Activated T-helper 1 cell treated with Interleukin-2 at 50 U/mL for 16 hours (primary cell): ENCODE measurements around the gene STOML1.
A peak's percentile ranks its signal among the peaks of the same experiment; 100 is the strongest.

ENCODE experiments used
- DNase-seq: peaks from one replicate; pipeline ENCODE4 v3.0.0-alpha.2; 2020; ENCODE audit warnings: low read depth

STOML1 gene

DNA sequence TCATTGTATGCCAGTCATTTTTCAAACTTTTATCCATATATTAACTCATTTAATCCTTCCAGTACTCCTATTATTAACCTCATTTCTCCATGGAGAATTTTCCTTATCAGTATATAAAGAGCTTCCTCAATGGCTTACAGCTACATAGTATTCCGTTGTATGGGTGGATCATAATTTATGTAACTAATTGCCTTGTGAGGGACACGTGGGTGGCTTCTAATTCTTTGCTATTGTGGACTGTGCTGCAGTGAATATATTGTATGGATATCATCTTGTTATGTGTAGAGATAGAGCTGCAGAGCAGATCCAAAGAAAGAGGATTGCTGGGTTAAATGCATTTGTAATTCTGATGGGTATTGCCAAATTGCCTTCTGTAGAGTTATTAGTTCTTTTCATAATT lies 27.6 kb upstream of the STOML1 start:
- DNase-seq, result no peak

- no peak for DNase-seq
Measured at GRCh38 chr15:74013374-74013894, 21.3 kb upstream of the STOML1 start.

GRCh38 chr15:74011610-74012009 lies 19.5 kb upstream of the STOML1 start:
- no peak for DNase-seq

- DNase-seq, result no peak
Measured at GRCh38 chr15:74010929-74011540, 18.9 kb upstream of the STOML1 start.

- DNase-seq, result no peak
Measured at GRCh38 chr15:74008901-74009300, 16.8 kb upstream of the STOML1 start.

DNA sequence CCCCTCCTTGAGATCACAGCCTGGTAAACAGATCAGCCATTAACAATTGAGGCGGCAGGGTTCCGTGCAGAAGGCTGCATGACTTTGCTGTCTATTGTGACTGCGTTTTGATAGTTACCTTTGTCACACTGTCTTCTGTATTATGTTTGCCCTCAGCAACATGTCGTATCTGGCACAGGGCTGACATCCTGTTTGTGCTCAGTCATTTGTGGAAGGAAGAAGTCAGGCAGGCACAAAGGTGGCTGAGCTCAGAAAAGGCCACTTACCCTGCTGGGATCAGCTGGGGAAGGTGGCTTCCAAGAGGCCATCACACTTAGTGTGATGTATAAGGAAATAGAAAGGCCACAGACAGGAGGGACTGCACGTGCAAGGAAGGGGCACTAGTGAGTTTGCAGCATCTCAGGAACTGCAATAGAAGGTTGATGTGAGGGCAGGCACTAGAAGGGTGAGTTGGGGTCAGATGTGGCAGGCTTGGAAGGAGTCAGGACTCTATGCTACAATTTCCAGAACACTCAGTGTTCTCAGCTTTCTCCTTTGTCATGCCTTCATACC lies 15.8 kb upstream of the STOML1 start:
- no peak for DNase-seq

DNA sequence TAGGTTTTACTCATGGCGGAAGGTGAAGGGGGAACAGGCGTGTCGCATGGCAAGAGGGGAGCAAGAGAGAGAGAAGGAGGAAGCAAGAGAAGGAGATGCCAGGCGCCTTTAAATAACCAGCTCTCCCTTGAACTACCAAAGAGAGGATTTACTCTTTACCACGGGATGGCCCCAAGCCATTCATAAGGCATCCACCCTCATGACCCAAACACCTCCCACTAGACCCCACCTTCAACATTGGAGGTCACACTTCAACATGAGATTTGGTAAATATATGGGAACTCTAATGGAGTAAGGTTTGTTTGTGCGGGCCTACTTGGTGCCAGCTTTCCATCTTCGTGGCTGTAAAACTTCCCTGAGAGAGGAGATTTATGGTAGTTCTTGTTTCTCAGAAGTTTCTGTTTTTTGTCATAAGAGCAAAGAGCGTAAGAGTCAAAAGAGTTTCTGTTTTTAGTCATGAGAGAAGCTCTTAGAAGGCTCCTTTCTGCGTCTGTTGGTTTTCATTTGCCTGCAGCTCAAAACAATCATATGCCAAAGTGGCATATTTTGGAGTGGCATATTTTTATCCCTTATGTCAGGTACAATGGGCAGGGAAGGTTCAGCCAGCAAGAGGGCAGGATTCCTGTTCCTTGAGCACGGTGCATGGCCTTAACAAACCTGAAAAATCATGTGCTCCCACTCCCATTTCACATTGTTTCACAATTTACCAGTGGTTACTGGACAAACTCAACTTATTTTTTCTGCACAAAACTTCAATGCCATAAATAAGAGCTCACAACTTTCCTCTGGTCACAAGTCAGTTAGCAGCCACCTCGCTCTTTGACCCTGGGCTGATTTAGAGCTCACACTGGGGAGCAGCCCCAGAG lies 14.9 kb upstream of the STOML1 start:
- DNase-seq, result no peak

DNA sequence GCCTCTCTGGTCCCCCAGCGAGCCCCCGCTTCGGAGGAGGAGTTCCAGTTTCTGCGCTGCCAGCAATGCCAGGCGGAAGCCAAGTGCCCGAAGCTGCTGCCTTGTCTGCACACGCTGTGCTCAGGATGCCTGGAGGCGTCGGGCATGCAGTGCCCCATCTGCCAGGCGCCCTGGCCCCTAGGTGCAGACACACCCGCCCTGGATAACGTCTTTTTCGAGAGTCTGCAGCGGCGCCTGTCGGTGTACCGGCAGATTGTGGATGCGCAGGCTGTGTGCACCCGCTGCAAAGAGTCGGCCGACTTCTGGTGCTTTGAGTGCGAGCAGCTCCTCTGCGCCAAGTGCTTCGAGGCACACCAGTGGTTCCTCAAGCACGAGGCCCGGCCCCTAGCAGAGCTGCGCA lies 5.9 kb upstream of the STOML1 start:
- DNase-seq, result no peak

DNA sequence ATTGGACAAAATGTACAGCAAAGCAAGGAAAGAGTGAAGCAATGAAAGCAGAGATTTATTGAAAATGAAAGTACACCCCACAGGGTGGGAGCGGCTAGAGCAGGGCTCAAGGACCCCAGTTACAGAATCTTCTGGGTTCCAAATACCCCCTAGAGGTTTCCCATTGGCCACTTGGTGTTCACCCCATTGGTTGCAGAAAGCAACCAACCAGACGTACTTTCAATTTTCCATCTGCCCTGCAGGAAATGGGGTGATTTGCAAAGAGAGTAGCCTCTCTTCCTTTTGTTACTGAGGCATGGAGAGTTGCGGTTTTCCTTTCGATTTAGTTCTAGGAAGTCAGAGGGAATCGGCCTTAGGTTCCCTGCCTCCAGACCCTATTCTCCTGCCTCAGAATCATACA lies 4.8 kb upstream of the STOML1 start:
- DNase-seq, result no peak

DNA sequence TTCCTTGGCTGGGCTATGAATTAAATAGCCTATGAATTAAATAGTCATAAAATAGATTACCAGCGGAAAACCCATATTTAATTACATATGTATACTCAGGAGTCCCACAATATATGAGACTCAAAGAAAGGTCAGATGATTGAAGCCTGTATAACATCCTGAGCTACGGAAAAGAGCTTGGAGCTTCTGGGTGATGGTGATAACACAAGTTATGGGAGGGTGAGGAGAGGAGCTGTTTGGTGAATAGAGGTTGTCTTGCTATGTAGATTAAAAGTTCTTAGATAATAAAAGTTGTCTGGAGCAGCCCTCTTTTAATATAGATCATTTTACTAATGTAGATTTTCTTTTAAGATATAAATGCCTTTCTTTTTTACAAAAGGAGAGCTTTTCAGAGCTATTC lies 4.2 kb upstream of the STOML1 start:
- DNase-seq, result no peak

- DNase-seq, result no peak
Measured at GRCh38 chr15:73994912-73995622, 3.0 kb upstream of the STOML1 start.

GRCh38 chr15:73994413-73994883 lies 2.4 kb upstream of the STOML1 start, which contains the start of gene PML:
Gene PML, plus strand, starts transcription at chr15:73994716. Its CDS starts 97 bp downstream, at chr15:73994813.
- peak; percentile 84 for DNase-seq

GRCh38 chr15:73993211-73993994 lies 1.3 kb upstream of the STOML1 start:
- no peak for DNase-seq

GRCh38 chr15:73992594-73992898 lies 451 bp upstream of the STOML1 start:
- no peak for DNase-seq

GRCh38 chr15:73991260-73991659 lies 835 bp downstream of the STOML1 start:
- DNase-seq, result no peak

GRCh38 chr15:73990250-73991005 lies 1.7 kb downstream of the STOML1 start:
- no peak for DNase-seq

DNA sequence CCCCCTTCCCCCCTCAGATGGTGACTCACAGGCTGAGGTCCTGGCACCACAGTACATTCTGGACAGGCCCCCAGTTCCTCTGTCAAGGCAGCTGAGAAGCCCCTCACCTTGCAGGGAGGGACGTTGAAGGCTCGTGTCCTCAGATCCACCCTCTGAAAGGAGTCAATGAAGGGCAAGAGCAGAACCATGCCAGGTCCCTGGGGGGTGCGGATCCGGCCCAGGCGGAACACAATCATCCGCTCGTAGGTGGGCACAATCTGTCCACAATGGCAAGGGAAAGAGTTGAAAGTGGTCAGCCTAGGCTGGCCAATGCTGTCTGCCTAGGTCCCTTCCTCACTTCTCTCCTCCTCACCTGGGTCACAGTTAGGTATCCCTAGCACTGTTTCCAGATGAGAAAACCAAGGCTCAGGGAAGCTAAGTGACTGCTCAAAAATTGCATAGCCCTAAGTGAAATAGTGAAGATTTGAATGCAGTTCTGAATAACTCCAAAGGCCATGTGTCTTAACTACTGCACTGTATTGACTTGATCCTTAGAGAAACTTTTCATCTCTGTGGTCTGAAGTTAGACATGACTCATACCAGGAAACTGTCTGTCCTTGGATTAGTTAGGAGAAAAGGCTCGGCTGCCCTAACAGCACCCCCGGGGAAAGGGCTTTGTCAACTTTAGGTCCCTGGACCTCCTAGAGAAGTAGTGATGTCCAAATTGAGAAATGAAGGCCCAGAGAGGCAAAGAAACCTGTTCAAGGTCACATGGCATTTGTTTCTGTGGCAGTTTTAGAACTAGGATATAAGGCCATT lies 2.9 kb downstream of the STOML1 start:
- DNase-seq, result no peak

DNA sequence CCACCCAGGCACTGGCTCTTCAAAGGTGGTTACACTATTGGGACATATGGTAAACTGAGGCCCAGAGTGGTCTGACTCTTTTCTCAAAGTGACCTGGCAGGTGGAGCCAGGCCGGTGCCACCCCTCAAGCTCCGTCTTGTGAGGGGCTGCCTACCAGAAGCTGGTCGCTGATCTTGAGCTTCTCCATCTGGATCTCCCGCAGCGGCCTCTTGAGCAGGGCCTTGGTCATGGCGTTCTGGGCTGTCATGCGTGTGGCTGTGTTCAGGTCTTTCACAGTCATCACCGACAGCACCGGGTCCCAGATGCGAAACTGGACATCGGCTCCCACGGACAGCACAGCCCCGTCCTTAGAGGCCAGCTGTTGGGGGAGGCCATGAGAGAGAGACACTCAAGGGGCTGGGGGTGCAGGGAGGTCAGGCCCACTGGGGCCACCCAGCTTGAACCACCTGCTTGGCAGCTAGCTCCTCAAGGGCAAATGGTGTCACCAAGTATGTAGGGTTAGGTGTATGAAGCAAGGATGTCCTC lies 3.6 kb downstream of the STOML1 start:
- no peak for DNase-seq

DNA sequence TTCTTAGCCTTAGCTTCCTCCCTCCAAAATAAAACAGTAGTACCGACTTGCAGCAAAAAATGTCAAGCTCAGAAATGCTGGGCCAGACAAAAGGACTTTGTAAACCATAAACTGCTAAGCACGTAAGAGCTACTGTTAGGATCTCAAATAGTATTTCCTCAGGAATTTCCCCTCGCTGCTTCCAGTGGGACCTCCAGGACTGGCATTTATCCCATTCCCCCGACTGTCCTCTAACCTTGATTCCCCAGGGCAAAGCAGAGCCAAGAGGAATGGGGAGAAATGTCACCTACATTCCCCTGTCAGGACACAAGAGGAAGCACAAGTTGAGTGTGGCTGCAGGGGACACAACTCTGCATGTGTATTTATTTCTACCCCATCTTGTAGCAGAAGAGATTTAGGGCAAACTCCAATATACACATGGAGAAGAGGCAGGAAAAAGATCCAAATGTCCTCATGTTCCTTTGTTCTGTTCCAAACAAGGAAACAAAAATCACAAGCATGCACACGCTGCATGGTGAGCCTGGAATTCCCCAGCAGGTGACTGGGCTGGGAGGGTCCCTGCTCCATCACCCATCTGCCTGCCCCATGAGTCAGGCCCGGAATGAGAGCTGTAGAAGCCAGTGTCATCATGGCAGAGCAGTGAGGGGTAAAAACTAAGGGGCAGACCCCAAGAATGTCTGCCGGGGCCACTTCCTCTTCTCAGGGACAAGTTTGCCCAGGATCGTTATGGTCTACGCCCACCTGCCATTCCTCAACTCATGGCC lies 4.2 kb downstream of the STOML1 start:
- DNase-seq, result no peak
